ENCODE results near the gene ESPL1.
A peak's percentile ranks its signal among the peaks of the same experiment; 100 is the strongest.

ESPL1 gene

DNA sequence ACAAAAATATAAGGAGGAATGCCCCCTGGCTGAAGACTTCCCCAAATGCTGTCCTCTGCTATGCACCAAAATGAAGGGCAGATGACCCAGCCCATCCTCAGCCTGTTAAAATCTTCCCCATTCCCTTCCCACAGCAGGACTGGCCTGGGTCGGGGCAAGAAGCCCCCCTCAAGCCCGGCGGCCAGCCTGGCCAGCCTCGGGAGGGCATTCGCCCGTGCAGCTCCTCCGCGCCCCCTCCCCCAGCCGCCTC lies 36.5 kb upstream of the ESPL1 start:
- peak in 2 of 14 donors; percentile 17 to 37 for DNase-seq

DNA sequence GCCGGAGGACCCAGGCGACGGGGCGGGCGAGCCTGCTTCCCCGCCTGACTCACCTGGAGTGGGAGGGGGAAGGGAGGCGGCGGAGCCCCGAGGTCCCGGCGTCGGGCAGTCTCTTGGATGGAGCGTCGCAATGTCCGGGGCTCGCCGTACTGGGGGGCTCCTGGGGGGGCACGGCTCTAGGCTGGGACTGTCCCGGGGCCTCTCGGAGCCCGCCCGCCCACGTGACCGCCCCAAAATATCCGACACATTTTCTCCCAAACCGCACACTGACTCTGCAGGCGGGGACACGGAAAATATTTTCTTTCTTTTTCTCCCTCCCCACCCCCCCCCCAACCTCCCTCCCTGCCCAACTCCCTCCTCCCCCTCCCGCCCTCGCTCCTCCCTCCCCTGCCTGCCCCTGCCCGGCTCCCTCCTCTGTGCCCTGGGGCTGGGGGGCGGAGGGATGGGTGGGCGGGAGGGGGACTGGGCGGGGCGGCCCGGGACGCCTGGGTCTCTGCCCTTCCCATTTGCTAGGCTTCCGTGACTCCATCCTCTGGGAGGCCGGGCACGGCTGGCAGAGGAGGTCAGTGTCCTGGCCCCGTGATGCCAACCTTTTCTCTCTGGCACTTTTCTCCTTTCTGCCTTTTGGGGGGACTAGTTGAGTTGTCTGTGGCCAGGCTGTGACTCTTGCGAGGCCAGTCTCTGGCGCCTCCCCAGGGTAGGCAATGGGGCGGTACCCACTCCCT lies 36.0 kb upstream of the ESPL1 start, which contains the start of gene RARG:
RARG (minus strand) TSS at position 289 of the 725 bp plus-strand sequence. CDS start 4,664 bp downstream, outside the sequence.
- peak in 11 of 14 donors; percentile 25 to 75 (median 57) for DNase-seq

DNA sequence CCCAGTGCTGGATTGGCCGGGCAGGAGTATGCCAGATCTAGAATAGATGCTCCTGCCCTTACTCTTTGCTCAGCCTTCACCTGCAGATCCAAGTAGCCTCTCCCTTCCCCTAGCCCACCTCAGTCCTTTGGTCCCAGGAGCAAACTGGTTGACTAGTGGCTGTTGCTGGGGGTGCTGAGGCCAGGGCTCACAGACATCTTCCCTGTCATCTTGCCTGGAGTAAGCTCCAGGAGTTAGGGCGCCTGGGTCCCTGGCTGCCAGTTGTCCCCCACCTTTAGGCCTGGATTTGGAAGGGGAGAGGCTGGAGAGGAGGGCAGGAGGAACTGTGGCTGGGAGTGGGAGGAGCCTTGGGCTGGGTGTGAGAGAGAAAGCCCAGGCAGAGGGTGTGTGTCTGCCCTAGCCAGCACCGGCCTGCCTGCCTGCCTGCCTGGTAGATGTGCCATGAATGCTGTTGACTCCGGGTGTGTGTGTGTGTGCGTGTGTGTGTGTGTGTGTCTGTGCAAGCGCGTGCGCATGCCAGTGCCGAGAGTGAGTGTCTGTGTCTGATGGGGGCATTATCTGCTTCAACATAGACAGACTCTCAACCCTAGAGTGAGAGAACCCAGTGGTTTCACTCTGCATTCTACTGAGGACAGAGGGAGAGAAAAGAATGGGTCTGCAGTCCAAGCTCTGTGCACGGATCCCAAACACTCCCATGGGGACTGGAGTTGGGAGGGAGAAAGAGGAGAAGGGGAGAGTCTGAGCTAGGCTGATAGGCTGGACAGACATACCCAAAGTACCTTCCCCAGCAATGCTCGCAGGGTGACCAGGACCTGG lies 35.2 kb upstream of the ESPL1 start:
- peak in 8 of 14 donors; percentile 20 to 67 (median 44) for DNase-seq

DNA sequence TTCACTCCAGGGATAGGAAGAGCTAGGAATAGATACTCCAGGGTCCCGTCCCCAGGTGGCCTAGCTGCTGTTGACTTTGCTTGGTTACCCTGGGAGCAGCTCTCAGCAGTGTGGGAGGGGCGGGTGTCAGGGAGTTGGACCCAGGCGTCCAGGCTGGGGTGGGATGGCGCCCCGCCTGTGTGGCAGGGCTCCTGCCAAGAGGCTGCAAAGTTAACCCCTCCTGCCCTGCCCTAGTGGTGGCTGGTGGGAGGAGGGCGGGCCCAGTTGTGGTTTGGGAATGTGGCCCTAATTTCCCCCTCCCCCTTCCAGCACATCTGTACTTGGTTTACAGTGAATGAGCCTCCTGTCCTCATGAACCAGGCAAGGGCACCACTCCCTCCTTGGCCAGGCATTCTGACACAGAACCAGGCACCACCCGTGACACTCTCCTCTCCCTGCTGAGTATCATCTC lies 34.4 kb upstream of the ESPL1 start:
- DNase-seq, result peak in 1 of 14 donors; percentile 25

DNA sequence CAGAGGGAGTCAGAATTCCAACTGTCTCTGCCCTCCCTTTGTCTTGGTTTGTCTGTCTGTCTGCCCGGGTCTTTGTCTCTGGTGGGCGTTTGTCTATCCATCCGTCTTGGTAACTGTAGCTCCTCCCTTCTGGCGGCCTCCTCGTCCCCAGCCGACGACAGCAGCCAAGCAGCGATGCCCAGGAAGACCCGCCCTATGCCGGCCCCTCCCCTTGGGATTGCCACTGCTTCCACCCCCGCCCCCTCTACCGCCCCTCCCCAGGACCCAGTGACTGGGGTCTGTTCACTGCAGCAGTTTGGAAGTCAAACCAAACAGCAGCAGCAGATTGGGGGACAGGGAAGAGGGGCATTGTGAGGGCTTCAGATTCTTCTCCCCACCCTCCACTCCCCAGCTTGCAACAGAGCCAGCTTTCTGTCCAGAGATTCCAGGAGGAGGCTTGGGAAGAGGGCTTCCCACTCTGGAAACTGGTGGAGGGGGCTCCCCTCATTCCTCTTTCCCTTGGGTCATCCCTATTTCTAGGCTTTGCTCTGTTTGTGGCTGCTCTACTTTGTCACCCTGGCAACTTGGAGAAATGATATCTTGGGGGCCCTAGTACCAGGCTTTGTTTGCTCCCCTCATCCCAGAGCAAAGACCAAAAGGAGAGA lies 33.7 kb upstream of the ESPL1 start:
- peak in 2 of 14 donors; percentile 23 to 25 for DNase-seq

DNA sequence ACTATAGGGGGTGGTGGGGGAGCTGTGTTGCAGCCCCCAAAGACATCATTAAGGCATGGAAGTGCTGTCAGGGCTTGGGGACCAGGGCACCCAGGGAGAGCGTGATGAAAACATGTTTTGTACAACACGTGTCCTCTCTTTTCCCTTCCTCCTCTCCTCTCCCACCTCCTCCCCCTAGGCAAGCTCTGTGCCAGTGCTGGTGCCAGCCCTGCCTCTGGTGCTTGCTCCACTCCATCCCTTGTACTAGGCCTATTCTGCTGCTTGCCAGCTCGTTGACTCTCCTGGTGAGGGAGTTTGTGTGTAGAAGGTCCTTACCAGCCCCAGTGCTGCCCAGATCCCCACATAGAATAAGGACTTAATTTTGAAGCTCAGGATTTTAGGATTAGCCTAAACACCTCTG lies 32.9 kb upstream of the ESPL1 start:
- peak in 1 of 14 donors; percentile 11 for DNase-seq

DNA sequence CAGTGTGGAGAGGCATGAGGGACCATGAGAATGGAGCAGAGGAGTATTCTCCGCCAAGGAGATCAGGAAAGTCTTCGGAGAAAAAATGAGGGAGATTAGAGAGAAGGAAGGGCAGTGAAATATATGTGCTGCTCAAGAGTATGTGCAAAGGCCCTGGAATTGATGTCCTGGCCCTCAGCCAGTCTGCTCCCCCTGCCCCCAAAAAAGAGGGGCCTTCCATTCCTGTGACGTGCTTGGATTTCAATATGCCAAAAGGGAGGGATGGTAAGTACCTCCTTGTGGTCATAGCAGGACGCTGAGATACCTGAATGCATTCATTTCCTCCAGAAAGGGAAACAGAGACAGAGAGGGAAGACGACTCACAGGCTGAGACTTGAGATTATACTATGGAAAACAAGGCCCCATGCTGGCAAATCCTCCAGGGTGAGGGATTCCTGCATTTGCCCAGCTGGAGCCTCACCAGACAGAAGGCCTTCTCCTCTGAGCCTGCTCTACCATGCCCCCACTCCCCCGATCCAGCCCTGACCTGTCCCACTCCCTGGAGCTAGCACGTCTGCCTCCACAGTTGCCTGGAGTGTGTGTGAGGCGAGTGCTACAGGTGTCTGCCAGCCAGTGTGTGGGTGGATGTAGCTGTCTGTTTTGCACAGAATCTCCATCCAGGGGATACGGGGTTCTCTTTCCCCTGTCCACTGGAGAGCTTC lies 32.2 kb upstream of the ESPL1 start:
- DNase-seq, result no peak

DNA sequence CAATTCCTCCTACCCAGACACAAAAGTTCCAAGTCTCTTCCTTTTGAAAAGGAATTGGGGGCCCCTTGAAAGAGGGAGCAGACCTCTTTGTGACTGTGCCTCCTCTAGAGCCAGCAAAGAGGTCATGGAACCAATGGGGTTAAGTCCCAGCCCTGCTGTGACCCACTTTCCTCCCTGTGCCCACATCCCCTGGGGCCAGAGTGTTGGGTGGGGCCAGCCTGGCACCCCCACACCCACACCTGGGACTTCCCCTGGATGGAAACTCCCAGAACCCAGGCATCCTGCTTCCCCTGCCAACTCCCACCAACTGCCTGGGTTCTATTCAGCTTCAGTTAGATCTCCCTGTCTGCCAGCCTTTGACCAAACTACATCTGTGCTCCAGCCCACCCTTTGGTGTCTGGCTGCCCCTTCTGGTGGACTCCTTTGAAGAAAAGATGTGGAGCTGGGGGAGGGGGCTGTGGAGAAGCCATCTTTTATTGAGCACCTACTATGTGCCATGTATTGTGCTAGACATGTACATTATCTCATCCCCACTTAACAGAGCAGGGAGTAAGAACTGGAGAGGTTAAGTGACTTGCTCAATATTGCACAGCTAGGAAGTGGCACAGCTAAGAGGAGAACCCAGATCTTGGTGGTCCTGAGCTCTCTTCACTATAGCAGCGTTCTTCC lies 31.5 kb upstream of the ESPL1 start:
- DNase-seq, result no peak

DNA sequence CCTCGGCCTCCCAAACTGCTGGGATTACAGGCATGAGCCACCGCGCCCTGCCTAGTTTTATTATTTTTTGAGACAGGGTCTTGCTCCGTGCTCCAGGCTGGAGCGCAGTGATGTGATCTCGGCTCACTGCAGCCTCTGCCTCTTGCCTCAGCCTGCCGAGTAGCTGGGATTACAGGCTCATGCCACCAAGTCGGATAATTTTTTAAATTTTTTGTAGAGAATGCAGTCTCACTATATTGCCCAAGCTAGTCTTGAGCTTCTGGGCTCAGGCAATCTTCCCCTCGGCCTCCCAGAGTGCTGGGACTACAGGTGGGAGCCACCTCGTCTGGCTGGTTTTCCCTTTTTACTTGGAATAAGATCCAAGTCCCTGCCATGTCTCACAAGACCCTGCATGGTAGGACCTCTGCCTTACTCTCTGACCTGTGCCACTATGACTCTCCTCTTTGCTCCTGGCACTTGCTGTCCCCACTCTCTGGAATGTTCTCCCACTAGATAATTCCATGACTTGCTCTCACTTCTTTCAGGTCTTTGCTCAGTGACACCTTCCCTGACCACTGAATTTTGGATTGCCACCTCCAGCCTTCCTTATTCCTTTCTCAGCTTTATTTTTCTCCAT lies 28.3 kb upstream of the ESPL1 start:
- no peak for DNase-seq

DNA sequence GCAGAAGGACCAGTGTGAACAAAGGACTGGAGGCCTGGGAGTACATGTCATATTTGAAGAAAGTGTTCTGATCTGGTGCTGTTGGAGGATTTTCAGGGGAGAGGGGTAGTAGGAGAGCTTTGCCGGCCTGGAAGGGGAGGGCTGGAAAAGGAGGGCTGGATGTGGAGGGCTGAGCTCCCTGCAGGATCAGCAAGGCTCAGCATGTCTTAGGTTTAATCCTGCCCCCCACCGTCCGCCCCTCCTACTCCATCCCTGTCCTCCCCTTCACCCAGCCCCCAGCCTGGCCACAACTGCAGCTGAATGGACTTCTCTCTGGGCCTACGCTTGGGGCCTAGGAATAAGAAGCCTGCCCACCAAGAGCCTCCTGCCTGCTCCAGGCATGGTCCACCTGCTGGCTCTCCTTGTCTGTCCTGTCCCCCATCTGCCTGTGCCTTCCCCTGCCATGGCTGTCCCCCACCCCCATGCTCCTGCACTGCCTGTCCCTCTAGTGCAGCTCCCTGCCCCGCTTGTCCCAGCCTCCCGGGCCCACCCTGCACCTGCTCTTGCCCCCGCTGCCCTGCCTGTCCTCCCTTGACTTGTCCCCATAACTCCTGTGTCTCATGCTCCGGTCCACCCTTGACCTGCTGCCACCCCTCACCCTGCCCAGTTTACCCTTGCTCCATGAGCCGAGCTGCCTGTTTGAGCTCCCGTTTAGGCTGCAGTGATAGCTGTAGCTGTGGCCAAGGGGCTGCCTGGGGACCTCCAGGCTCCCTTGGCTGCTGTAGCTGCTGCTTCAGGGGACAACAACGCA lies 26.3 kb upstream of the ESPL1 start:
- DNase-seq, result no peak

DNA sequence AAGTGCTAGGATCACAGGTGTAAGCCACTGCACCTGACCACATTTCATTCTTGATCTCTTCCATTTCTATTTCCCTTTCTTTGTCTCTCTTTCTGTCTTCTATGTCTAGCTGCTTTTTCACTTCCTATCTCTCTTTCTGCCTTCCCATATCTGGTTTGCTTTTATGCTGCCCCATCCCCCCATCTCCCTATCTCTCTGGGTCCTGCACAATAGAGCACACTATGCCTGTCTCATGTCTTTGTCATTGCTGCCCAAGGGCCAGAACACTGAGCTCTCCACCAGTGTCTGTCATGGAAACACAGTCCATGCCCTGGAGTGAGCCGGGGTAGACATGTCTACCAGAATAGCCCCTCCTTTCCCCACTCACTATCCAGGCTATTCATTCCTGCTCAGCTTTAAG lies 23.8 kb upstream of the ESPL1 start:
- DNase-seq, result no peak

DNA sequence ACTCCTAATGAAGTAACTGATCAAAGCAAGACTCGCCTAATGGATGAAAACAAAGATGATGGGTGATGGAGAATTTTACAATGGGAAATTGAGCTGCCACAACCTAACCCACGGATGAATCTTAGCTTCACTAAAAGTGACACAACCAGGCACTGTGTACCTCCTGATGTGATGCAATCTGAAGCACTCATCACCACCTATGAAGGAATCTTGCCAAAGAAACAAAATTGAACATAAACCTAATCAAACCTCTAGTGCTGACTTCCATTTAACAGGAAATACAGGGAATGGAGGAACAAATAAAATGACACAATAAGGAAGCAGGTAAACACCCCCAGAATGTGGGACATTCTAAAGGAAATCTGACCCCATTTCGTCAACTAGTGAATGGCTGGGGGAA lies 22.8 kb upstream of the ESPL1 start:
- DNase-seq, result no peak

DNA sequence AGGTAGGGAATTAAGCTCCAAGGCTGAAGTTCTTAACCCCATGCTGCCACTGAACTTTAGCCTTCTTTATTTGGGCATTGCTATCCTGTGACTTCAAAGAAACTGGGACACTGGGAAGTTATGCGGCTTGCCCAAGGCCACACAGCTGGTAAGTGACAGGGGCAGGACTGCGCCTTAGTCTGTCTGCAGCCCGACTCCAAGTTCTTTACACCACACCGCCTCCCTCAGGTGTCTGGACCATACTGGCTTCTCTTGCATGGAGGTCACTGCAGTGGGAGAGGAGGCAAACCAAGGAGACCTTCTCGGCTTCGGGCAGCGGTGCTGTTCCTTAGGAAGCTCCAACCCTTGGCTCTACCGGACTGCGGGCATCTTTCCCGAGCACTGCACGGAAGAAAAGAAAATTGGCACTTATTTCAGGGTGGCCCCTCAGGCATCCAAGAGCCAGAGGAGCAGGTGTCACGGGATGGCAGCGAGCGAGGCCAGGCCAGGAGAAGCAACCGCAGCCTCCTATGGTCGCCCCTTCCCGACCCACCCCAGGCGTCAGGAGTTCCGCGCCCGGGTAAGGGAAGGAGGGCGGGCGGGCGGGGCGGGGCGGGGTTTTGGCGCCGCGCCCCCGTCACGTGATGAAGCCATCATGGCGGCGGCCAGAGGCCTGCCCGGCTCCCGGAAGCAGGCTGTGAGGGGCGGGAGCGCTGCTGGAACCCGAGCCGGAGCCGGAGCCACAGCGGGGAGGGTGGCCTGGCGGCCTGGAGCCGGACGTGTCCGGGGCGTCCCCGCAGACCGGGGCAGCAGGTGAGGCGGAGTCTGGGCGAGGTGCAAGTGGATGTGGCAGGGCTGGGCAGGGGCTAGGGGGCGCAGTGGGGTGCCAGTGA lies 16.4 kb upstream of the ESPL1 start:
- peak; percentile 43 to 93 (median 81) for DNase-seq

DNA sequence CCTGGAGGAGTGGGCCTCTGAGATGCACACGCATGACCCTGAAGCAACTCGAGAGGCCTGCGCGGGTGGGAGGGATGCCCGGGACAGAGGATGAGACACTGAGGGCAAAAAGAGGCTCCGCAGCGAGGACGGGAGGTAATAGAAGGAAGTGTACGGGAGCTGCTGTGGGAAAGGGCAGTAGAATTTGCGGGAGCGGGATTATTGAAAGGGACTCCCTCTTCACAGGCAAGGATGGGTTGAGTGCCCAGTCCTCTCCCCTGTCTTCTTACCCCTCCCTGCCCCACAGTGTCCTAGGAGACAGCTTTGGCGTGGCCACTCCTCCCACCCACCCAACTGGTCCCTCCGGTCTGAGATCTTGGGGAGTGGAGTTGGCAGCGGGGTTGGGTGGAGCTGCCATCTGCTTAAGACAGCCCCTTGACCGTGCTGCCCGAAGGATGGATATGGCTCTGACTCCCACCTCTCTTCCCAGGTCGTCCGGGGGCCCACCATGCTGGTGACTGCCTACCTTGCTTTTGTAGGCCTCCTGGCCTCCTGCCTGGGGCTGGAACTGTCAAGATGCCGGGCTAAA lies 15.7 kb upstream of the ESPL1 start:
- no peak for DNase-seq

DNA sequence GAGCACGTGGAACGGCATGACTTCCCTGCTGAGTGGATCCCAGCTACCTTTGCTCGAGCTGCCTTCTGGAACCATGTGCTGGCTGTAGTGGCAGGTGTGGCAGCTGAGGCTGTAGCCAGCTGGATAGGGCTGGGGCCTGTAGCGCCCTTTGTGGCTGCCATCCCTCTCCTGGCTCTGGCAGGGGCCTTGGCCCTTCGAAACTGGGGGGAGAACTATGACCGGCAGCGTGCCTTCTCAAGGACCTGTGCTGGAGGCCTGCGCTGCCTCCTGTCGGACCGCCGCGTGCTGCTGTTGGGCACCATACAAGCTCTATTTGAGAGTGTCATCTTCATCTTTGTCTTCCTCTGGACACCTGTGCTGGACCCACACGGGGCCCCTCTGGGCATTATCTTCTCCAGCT lies 14.8 kb upstream of the ESPL1 start:
- DNase-seq, result no peak

DNA sequence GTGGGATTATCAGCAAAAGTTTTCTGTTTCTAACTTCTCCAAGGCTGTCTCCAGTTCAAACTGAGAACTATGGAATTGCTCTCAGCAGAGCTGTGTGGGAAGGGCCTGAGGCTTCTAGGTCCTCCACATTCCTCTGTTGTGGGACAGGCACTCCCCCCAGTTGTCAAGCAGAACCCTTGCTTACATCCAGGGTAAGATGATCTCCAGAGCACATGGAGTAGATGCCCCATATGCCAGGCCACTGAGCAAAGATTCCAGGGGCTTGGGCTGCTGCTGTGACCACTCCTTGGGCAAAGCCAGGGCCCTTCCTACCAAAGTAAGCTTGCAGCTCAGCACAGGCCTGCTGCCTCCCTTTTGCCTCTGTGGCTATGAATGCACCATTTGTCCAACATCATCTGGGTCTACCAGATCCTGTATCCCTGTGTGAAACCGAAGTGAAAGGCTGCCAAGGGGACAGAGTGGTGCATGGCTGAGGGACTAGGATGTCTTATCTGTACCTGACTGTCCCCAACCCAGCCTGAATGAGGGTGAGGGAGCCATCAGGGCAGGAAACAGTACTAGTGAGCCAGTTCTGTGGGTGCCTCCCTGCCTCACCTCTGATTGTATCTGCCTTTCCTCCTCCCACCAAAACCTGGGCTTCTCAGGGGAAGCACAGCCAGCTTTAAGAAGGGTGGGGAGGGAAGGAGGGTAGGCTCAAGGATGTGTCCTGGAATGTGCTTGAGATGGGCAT lies 13.1 kb upstream of the ESPL1 start:
- no peak for DNase-seq

DNA sequence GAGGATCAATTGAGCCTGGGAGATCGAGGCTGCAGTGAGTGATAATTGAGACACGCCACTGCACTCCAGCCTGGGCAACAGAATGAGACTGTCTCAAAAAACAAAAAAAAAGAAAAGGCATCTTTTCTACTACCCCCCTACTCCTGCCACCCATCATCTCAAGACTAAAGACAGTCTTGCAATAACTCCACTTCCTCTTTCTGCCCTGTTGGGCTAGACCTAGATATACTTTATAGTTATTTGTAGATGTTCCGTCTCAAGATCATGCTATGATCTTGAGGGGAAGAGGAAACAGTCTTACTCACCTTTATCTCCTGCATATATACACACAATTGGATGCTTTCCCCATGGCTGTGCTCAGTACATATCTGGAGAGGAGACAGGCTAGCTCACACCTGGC lies 12.1 kb upstream of the ESPL1 start:
- no peak for DNase-seq

Data from C1 segment of cervical spinal cord (tissue), 14 donors.